HG02623 (cell line): ENCODE data around the gene JSRP1.

Source experiments
- ATAC-seq: cut with Tn5 transposase; IDR thresholded peaks from one replicate; pipeline ENCODE4 v1.9.1; 2021; ENCODE audit warnings: moderate library complexity; ENCODE audit not compliant: unreplicated experiment

JSRP1 gene

DNA sequence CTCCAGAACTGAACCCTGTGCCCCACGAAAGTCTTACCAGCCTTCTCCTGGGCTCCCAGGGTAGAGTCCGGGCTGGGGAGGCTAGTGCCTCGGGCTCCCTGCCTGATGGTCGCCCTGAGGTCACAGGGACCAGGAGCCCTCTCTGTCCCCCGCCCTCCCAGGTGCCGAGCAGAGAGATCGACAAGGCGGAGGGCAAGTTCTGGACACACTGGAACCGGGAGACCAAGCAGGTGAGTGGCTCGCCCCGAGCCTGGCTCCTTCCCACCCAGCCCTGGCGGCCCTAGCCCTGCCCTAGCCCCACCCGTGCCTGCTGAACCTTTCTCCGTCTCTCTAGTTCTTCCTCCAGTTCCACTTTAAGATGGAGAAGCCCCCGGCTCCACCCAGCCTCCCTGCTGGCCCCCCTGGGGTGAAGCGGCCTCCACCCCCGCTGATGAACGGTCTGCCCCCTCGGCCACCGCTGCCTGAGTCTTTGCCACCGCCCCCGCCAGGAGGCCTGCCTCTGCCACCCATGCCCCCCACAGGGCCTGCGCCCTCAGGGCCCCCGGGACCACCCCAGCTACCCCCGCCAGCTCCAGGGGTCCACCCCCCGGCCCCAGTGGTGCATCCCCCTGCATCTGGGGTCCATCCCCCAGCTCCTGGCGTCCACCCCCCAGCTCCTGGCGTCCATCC is 8.7 kb downstream of the JSRP1 start:
- no peak for ATAC-seq

DNA sequence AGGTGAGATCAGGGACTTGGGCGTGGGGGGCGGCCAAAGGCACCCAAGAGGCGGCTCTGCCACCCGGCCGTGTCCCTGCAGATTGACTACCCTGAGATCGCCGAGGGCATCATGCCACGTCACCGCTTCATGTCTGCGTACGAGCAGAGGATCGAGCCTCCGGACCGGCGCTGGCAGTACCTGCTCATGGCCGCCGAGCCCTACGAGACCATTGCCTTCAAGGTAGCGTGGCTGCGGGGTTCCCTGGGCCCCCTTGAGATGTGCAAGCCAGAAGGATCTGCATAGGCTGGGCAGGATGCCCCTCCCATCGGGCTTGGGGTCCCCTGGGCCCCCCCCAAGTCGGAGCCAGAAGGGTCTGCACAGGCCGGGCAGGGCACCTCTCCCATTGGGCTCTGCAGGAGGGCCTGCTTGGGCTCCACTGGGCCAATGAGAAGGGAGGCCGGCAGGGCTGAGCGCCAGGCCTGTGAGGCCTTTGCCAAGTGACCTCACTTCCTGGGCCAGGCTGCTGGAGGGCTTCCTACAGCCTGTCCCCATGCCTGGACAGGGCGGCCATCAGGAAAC is 9.3 kb downstream of the JSRP1 start:
- no peak for ATAC-seq

DNA sequence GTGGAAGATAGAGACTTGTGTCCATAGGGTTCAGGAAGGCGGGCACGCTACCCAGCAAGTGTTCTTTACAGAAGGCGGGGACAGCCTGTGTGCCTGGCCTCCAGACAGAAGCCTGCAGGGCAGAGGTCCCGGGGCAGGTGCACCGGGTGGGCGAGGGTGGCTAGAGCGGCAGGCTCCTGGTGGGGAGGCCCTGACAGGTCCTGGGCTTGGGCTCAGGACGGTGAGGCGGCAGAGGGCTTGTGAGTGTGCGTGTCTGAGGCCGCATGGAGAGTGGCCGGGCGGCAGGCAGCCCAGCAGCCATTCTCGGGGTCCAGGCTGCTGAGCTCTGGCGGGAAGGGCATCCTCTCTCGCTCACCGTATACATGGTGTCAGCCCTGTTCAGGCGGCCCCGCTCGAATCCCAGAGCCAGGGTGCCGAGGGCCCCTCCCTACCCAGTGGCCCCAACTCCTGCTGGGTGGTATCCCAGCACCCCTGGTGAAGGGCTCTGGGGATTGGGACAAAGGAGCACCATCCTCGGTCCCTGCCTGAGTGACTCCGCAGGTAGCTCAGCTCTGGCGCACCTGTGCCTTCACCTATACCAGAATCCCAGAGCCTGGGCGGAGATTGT is 10.1 kb downstream of the JSRP1 start:
- no peak for ATAC-seq

DNA sequence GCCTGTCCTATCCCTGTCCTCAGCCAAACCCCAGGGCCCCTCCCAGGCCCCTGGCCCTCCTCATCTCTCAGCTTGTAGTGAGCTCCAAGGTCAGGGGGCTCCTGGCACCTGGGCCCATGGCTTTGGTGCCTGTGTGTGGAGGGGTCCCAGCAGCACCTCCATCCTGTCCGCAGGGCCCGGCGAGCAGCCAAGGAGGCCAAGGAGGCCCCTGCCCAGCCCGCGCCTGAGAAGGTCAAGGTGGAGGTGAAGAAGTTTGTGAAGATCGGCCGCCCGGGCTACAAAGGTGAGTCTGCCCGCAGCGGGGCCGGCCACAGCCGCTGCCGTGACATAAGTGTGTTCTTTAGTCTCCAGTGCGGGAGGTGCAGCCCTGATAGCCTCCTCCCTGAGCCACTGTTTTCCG is 10.9 kb downstream of the JSRP1 start:
- ATAC-seq: no peak

DNA sequence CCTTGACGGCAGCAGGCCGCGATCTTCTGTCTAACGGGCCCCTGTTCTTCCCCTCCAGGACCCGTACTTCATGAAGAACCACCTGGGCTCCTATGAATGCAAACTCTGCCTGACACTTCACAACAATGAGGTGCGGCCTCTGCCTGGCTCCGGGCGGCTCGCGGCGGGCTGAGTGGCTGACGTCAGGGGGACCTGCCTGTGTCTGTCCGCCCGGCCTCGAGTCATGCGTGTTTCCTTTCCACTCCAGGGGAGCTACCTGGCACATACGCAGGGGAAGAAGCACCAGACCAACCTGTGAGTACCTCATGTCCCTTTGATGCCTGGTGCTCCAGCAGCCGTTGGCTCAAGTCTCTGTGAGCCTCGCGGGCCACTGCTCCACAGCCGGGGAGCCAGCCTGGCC is 11.7 kb downstream of the JSRP1 start:
- ATAC-seq: no peak

DNA sequence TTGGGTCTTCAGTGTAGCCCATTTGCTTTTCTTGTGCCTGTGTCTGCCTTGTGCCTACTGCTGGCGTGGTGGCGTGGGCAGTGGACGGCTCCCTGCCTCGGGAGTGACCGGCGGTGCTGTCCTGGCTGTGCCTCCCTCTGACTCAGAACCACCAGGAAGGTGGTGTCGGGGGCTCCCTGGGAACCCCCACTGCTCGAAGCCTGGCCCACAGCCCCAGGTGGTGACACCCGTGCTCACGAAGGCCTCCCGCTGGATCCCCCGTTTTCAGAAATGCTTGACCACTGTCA is 12.1 kb downstream of the JSRP1 start:
- ATAC-seq: no peak

DNA sequence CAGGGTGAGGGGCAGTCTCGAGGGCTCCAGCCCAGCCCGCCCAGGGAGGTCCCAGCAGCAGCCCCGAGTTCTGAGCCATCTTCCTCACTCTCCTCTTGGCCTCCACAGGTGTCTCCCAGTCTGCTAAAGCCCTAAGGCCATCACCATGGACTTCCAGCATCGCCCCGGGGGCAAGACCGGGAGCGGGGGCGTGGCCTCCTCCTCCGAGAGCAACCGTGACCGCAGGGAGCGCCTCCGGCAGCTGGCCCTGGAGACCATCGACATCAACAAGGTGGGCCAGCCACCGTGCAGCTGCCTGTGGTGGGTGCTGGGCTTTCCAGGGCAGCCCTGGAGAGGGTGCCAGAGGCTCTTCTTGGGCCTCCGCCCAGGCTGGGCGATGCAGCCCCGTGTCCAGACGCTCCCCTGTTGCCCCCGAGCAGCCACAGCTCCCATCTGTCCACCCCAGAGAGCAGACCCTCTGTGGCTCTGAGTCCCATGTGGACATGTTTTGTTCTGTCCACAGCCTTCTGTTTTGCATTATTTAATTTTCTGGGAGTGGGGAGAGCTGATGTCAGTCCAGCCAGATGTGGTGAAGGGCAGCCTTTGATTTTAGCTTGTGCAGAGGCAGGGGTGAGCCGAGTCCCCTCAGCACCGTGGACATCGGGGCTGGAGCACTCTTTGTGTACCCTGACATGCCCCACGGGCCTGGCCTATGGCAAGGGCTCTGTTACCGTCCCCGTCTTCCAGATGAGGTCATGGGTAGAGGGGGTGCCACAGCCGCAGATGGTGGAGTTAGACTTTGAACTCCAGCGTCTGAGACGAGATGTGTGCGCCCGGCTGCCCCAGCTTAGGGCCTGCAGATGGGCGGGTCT is 12.7 kb downstream of the JSRP1 start:
- no peak for ATAC-seq

DNA sequence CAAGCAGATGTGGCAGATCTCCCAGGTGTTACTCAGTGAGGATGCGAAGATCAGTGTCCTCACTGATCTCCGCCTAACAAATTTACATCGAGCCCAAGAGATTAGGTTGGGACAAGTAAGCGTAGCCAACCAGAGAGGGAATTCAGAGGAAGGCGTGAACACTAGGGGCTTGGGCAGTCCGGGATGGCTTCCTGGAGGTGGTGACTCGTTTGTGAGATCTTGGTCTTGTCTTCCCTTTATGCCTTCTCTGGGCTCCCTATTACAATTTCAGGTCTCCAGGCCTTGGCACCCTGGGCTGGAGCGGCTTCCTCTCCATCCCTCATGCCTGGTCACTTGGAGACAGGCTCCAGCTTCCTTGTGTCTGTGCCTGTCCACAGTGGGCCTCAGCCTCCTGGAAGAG is 13.4 kb downstream of the JSRP1 start:
- ATAC-seq: no peak

DNA sequence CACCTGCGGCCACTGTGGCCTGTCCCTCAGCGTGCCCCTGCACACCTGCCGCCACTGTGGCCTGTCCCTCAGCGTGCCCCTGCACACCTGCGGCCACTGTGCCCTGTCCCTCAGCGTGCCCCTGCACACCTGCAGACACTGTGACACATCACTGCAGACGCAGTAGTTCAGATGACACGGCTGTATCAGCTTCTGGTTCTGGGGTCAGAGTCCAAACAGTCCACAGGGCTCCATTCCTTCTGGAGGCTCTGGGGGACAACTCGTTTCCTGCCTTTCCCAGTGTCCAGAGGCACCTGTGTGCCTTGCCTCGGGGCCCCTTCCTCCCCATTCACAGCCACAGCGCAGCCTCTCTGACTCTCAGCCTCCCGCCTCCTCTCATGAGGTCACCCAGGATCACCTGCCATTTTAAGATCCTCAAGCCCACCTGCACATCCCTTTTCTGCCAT is 14.1 kb downstream of the JSRP1 start:
- ATAC-seq: no peak

DNA sequence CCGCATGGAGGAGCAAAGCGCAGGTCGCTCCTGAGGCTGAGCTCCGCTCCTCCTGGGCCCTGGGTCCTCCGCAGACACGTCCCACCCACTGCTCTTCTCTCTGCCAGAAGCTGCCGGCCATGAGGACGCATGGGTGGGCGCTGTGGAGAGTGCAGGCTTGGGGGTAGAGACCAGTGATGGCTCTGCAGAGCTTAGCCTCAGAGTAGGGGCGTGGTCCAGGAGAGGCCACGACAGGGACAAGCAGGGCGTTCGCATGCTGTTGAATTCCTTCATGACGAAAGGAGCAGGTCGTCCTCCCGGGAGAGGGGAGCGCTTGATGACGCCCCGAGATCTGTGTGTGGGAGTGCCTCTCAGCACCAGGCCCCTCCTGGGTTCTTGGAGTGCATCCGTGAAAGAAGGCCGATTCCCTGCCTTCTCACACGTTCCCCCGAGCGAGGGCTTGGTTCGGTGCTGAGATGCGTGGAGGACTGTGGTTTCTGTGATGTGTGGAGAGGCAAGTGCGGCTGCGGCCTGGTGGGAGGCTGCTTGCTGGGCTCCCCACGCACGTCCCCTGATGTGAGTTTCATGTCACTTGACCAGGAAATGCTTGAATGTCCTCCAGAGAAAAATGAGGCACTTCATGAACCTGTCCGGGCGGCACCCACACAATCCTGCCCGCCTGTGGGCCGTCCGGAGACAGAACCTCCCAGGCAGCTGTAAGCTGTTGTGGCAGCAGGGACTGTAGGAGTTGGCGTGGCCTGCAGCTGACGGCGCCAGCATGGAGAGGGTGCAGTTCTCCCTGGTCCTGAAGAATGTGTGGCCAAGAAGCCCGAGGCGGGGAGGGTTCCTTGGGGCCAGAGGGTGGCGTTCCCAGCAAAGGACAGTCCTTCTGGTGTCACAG is 15.1 kb downstream of the JSRP1 start:
- no peak for ATAC-seq

DNA sequence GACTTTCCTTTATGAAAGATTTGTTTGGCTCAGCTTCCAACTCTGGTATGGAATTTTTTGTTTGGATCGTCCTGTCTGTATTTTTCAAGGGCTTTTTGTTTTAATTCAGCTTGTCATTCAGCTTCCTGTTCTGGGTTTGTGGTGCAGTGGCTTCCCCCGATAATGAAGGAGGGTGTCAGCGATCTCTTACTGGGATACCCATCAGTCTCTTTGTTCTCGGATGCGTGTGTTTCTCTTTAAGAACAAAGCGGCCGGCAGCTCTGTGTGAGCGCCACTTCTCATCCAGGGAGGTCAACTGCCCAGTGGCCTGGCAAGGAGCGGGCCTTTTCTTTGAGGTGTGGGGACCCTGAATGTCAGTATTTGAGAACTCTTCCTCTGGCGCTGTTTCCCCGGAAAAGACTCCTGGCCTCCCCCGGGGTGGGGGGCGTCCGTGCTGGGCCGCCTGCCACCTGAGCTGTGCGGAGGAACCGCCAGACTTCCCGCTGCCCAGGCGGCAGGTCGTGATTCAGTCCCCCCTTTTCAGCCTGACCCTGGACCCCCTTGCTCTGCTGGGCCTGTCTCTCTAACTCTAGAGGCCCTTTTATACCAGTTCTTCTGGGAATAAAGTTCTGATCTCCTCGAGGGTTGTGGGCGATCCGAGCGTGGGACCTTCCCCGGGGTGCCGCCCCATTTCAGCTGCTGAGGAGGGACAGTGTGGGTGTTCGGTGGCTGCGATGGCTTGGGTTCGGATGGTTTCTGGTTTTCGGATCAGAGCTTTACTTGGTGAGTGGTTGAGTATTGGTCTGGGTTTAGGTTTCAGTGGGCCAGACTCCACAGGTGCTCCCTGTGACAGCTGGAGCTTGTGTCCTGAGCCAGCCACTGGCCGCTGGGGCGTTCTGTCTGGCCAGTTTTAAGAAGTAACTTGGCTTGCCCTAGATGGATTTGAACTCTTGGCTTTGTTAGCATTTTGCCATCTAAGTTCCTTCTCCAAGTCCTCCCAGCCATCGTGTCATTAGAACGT is 16.1 kb downstream of the JSRP1 start:
- no peak for ATAC-seq

DNA sequence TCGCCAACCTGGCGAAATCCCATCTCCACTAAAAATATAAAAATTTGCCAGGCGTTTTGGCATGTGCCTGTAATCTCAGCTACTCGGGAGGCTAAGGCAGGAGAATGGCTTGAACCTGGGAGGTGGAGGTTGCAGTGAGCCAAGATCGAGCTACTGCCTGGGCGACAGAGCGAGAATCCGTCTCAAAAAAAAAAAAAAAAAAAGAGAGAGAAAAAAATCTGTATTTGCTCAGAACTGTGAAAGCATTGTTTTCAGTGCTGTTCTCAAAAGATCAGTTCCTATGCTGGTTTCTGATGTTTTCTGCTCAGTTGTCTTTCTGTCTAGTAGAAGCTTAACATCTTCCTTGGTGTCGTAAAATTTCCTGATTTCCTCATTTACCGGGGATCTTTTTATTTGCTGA is 17.0 kb downstream of the JSRP1 start:
- ATAC-seq: no peak

DNA sequence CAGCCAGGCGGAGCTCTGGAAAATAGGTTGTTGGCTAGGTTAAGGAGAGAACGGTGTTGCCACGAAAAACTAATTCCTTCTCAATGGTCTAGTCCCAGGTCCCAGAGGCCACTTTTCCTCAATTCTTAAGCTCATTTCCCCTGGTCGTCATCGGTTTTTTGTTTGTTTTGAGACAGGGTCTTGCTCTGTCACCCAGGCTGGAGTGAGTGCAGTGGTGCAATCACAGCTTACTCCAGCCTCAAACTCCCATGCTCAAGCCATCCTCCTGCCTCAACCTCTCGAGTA is 18.4 kb downstream of the JSRP1 start:
- no peak for ATAC-seq

DNA sequence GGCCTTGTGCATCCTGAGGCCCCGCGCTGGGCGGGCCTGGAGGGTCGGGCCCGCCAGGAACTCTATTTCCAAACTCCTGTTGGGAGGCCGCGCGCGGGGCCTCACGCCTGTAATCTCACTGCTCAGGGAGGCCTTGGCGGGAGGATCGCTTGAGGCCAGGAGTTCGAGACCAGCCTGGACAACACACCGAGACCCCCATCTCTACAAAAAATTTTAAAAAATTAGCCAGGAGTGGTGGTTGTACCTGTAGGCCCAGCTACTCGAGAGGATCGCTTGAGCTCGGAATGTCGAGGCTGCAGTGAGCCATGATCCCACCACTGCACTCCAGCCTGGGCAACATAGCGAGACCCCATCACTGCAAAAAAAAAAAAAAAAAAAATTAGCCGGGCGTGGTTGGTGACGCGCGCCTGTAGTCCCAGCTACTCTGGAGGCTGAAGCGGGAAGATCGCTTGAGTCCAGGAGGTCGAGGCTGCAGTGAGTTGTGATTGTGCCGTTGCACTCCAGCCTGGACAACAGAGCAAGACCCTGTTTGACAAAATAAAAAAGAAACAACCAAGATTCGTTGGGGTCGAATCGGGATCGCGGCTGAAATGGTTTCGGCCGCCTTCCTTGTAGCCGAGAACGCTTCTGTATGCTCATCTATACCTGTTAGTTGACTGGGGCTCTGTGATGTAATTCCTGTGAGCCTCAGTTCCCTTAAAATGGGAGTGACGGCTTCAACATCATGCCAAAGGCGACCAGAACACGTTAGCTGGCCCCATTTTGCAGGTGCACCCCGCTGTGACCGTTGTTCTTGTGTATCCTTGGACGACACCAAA is 19.0 kb downstream of the JSRP1 start:
- ATAC-seq: no peak

DNA sequence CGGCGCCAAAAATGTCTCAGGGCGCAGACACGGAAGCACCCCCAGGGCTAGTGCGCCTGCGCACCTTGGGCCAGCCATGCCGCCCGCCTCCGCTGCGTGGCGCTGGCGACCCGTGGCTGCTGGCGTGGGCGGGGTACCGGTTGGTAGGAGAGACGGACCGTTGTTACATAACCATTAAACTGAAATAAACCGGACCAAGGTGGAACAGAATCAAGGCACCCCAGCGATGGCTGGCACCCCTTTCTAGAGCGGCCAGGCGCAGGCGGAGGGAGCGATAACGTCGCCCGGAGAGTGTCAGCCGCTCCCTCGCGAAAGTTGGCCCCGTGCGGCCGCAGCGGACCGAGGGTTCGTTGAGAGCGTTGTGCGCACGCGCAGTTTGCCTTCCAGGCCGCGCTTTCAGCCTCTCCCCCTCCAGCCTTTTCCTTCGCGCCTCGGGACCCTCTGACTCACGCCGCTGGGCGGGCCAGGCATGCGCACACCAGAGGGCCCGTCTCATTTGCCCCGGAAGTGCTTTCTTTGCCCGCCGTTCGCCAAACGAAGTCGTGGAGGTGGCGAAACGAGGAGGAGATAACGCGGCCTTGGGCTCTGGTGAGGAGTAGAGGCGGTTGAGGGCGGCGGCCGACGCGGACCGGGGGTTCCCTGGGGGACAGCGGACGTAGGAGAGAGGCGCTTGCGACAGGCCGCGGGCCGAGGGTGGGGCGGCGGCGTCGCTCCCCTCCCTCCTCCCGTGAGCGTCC is 19.7 kb downstream of the JSRP1 start, which contains the start of the genes PLEKHJ1 and SF3A2:
Gene PLEKHJ1 (minus strand): TSS at position 16 of the 737 bp plus-strand sequence. CDS start 81 bp downstream, outside the sequence.
Gene SF3A2 (plus strand): TSS at position 511 of the 737 bp plus-strand sequence. CDS start 6,595 bp downstream, outside the sequence.
- ATAC-seq: peak; percentile 65

DNA sequence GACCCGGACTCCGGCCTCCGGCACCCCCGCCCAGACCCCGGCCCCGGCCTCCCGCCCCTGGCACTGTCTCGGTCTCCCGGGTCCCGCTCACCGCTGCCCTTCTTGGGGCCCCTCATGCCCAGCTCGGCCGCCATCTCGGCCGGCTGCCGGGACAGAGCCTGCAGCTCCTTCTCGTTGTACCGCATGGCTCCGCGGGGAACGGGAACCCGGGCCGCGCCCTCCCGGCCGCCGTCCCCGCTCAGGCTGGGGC is 20.2 kb downstream of the JSRP1 start:
- ATAC-seq: no peak

DNA sequence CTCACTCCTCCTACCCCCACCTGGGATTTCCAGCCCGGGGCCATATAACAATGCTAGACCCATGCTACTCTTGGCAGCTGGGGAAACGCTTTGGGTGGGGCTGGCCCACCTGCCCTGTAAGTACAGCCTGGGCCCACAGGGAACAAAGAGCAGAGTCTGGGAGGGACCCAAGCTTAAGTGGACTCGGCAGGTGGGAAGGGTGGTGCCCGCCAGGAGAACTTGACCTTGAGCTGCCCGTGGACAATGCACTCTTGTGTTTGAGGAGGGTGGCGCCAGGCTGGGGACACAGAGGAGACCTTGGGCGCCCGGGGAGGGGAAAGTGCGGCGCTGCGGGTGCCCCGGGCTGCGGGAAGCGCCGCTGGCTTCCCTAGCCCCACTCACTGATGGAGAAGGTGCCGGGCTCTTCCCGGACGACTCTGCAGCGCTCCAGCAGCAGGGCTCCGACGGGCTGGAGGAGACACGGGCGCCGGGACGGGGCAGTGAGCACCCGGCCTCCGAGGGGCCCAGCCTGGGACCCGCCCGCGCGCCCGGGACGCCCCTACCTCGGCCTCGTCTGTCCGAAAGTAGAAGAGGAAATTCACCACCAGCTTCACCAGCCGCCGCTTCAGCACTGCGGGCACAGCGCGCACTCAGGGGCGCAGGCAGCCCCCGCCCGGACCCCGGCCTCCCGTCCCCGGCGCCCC is 20.7 kb downstream of the JSRP1 start:
- ATAC-seq: peak; percentile 7

DNA sequence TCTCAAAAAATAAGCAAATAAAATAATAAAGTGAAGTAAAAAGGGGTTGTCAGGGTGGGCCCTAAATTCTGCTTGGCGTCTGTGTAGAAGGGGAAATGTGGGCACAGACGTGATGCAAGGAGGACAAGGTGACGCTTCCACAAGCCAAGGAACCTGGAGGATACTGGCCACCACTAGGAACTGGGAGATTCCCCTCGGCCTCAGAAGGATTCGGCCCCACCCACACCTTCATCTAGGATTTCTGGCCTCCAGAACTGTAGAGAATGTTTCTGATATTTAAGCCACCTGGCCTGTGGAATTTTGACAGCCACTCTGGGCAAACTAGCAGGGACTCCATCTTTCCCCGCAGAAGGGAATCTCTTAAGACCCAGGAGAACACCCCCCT is 21.2 kb downstream of the JSRP1 start:
- ATAC-seq: no peak
